ENCODE data around the gene MAP10.

The MAP10 gene

DNA sequence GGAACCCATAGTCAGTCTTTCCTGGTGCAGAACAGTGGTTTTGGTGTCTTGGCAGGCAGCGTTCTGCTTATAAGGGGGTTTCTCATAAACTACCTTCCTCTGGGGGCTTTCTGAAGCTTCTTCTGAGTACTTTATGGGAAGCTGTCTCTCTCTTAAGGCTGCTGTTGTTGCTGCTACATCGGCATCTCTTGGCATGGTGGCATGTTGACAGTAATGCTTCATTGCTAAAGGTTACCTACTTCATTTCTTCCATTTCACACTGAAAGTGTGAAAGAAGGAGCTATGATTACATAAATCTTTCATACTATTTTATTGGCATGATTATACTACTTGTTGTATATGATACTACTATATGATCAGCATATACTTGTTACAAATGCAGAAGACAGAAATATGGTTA is 6.3 kb upstream of the MAP10 start:
- DNase-seq: no peak

DNA sequence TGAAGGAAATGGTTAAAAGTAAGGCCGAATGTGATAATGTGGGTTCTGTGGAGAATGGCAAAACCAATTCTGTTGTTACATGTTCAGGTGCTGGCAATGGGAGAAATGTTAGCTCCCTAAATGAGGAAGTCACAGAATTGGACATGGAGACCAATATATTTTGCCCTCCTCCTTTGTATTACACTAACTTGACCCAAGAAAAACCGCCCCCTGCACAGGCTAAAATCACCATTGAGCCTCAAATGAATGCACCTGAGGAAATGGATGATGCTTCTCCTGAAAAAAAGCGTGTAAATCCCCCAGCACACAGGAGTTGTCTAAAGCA is 932 bp downstream of the MAP10 start:
- no peak for DNase-seq

DNA sequence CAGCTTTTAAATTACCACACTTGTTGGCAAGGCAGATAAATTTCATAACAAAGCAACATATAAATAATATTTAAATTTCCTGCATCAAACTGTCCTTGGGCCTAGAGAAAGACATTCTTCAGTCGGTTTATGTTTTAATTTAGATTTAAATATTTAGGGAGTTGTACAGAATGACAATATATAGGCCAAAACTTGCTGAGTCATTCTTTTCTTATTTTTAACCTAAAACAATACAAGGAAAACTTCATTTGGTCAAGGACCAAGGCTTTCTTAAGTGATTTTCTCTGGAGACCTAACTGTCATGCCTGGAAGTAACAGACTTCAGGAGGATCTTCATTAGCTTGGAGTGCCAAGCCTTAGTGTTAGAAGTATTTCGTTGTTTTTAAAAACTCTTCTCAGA is 5.6 kb downstream of the MAP10 start:
- no peak for DNase-seq

DNA sequence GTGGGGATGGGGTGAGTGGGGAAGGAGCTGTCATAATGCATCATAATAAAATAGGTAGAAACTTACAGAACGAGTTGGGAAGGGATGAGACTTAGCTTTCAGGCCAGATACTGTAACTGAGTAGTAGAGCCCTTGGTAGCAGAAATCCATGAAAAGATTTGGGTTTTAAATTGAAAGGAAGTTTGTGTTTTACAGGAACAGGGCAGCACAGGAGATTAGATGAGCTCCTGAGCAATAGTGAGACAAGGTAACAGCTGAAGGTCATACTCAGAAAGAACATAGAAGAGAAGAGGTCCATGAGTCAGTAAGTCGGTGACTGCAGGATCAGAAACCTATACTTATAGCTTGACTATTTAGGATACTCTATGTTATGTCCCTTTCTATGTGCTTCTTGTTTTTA is 7.3 kb downstream of the MAP10 start:
- no peak for DNase-seq

DNA sequence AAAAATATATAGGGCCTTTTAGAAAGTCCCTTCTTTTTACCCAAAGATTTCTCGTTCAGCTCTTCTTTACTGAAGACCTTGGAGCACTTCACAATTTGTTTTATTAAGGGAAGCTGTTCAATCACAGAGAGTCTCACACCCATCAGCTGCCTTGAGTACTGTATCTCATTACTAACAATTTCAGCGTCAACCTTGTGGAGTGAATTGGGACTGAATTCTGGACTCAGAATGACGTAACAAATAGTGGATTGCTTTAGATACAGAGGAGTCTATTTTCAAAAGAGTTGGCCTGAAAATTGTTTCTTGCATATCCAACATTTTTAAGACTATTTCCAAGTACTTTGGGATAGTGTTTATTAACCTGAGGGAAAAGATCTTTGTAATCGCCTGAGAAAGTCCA is 7.9 kb downstream of the MAP10 start:
- no peak for DNase-seq

DNA sequence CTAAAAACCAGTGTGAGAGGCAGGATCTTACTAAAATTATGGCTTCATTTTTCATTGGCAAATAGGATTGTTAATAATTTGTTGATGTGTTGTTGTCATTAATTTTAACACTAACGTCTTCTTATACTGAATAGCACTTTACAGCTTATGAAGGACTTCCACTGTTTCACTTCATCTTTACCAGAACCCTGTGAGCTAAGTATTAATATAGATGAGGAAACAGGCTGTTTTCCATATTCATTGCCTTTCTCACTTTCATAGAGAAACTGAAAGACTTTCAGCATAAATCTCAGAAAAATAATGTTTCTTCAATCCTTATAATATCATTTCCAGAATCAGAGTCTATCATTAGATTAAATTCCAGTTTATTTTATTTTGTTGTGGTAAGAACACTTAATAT is 8.5 kb downstream of the MAP10 start:
- no peak for DNase-seq

DNA sequence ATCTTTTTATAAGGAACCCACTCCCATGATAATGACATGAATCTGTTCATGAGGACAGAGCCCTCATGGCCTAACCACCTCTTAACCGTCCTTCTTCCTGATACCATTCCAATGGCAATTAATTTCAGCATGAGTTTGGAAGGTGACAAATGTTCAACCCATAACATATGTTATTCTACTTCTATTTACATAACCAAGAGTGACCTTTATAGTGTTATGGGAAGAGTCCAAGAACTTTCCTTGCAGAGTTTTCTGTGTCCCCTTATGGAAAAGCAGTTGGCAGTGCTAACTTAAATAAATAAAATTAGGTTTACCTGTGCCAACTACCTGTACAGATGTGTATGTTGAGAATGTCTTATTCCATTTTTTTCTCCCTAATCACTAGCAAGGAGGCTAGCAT is 11.1 kb downstream of the MAP10 start:
- DNase-seq: no peak

DNA sequence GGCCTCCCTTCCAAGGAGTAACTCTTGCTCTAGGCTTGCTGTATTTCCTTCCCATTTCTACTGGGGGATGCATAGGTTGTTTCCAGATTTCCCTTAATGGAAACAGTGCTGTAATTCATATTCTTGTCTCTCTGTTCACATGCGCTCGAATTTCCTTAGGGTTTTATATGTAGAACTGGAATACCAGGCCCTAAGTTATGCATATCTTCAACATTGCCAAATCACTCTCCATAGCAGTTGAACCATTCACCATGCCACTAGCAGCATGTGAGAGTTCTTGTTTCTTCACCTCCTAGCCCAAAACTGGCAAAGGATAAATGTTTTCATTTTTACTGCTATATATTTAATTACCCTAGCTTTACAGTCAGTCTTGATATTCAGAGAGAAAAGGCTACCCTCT is 12.8 kb downstream of the MAP10 start:
- DNase-seq: no peak

DNA sequence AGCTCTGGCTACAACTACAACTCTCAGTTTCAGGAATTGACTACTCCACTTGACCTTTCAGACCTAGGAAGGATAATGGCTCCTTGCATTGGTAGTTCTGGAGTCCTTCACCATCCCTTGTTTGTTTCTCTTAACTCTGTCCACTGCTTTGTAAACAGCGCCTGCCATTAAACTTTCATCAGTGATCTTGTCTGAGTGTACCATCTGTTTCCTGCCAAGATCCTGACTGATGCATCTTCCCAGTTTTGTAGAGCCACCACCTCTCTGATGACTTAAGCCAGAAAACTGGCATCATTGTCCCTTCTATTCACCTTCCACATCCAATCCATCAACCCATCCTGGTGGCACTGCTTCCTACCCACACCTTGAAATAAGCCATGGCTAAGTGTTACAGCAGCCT is 15.2 kb downstream of the MAP10 start:
- DNase-seq: no peak

DNA sequence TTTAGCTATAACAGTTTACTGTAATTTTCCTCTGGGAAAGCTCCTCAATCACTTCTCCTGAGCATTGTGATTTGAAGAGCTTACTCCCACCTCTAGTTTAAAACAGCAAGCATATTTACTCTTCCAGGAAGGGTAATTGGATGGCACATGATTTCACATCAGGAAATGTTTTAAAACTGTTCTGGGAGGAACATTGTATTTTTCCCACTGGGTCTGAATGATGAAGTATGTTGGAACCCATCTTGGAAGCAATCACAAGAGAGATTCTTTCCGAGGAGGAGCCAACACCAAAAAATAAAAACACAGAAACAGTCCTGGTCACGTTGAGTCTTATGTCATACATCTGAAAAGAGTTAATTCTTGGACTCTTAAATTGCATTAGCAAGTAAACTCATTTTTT is 17.3 kb downstream of the MAP10 start:
- no peak for DNase-seq

DNA sequence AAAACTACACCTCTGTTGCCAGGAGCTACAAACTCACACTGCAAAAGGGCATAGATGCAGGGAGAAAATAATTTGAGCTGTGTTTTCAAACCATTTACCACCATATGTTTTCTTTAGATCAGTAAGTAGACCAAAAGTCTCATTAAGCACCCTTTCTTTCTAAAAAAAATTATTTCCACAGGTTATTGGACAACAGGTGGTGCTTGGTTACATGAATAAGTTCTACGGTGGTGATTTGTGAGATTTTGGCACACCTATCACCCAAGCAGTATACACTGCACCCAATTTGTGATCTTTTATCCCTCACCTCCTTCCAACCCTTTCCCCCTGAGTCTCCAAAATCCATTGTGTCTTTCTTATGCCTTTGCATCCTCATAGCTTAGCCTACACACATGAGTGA is 21.1 kb downstream of the MAP10 start:
- DNase-seq: no peak

DNA sequence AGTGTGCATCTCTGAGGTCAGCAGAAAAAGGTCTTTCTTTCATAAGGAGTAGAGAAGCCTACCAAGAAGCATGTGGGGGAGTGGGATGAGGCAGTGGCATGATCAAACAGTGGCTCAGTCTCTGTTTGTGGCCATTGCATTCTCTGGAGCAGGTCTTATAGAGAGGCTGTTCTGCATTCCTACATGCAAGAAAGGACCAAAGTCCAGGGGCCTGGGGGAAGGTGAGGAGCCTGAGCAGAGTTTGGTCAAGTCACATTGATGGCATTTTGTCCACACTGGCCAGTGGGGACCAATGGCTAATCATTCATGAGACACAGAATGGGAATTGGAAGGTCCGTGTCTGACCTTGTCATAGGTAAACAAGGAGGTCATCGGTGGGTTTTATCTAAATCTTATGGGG is 25.4 kb downstream of the MAP10 start:
- DNase-seq: no peak

DNA sequence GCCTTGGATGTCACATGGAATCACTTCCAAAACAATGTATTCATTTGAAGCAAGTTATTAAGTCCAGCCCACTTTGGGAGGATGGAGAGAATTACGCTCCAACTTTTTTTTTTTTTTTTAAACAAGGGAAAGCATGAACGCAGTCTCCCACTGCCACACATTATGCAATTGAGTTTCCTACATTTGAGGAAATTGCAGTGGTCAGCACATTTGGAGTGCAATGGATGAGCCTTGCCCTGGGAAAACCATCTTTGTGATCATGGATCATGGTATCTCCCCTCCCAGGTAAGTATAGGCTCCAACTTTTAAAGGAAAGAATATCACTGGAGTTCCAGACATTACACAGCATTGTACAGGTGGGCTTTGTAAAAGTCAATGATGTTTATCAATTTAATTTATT is 26.7 kb downstream of the MAP10 start:
- DNase-seq: no peak

DNA sequence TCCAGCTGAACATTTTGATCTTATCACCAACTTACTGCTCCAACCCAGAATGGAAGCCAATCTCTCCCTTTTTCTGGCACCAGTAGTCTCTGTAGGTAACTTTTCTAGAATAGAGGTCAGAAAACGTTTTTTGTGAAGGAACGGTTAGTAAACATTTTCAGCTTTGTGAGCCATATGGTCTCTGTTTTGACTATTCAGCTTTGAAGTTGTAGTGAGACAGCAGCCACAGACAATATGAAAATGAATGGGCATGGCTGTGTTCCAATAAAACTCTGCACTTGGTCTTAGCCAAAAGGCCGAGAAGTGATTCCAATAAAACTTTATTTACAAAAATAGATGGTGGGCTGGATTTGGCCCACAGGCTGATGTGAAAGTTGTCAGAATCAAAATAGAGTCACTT is 28.9 kb downstream of the MAP10 start:
- DNase-seq: no peak

DNA sequence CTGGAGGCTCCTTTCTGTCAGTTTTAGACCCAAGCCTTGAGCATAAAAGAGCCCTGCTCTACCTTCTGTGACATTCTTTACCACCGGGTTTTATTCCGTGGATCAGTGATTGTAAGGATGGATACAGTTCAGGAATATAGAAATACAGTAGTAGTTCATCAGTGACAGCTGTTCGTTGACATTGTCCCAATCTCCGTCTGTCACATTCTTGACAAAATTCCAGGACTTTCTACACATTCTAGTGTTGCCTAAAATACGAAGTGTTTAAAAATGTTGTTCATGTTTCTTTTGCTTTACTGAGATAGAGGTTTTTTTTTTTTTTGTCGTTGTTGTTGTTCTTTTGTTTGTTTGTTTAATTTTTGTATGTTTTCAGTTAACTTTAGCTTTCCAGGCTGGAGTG is 29.9 kb downstream of the MAP10 start:
- no peak for DNase-seq

DNA sequence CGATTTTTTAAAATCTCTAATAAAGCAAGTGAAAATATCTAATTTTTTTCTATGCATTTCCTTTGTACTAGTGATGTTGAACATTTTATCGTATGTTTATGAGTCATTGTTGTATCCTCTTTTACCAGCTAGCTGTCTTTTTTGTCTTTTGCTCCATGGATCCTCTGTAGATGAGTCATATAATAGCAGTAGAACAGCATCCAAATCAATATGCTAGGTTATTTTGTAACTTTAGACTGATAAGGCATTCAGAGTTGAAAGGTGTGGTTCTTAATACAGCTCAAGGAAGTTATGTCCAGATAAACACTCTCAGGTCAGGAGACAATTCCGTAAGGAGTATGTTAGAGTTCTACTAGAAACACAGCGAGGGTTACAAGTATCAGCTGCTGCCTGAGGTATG is 31.9 kb downstream of the MAP10 start:
- no peak for DNase-seq

DNA sequence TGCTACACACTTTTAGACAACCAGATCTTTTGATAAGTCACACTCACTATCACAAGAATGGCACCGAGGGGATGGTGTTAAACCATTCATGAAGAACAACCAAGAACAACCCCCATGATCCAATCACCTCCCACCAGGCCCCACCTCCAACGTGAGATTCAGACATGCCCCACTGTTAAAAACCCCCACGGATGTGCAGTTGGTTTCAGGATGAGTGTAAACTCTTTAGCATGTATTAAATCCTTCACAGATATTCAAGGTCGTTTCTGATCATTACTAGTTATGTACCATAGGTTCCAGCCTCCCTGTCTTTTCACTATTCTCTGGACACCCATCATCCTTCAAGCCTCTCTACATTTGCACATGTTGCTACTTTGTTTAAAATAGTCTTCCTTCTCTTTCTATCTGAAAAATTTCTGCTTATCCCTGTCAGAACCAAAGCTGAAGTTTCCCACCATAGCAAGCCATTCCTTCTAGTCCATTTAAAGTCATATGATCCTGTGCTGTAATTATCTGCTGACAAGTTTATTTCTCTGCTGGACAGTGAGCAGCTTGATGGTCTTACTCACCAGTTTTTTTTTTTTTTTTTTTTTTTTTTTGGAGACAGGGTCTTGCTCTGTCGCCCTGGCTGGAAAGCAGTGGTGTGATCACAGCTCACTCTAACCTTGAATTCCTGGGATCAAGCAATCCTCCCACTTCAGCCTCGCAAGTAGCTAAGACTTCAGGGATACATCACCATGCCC is 36.8 kb downstream of the MAP10 start:
- no peak for DNase-seq

DNA sequence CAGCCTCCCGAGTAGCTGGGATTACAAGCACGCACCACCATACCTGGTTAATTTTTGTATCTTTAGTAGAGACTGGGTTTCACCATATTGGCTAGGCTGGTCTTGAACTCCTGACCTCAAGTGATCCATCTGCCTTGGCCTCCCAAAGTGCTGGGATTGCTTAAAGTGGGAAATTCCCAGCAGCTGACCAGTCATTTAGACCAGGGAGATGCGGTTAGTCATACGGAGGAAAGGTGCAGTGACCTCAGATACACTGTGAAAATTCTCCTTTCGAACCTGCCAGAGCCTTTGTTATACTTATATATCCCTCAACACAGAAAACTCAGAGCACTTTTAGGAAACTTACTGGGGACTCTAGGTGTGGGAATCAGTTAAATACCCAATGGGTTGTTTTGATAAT is 39.6 kb downstream of the MAP10 start:
- DNase-seq: no peak

DNA sequence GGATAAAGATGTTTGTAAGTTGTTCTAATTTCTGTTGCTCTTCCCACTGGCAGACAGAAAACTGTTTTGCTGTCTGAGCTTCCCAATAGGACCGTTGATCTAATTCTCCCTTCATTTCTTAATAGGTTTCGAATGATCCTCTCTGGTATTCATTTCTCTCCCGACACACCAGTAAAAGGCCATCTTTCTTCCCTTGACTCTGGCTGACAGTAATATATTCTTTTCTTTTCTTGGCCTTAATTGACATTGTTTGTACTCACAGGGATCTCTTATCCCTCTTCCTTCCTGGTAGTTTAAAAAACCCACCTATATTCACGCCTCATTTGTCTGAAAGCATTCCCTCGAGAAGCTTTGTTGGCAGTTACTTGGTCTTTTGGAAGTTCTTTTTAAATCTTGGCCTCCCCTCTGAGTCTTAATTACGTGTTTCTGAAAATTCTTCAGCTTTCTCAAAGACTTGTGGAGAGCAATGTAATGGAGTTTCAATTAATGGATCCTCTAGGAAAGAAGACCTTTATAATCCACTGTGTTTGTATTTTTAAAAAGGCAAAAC is 40.3 kb downstream of the MAP10 start:
- no peak for DNase-seq

DNA sequence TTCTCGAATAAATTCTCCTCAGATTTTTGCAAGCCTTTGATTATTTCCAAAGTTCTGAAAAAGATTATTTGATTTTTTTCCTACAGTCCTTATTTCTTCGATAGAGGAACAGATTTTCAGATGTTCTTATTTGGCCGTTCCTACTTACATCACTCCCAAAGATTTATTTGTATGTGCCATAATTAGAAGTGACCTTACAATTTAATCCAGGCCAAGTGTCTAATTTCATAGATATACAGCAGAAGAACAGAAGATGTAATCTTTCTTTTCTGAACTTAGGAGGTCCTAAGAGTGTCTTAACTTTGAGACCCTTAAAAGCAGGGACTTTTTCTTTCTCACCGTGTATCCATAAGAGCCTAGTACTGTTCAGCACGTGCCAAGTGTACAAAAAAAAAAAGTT is 46.3 kb downstream of the MAP10 start:
- no peak for DNase-seq

DNA sequence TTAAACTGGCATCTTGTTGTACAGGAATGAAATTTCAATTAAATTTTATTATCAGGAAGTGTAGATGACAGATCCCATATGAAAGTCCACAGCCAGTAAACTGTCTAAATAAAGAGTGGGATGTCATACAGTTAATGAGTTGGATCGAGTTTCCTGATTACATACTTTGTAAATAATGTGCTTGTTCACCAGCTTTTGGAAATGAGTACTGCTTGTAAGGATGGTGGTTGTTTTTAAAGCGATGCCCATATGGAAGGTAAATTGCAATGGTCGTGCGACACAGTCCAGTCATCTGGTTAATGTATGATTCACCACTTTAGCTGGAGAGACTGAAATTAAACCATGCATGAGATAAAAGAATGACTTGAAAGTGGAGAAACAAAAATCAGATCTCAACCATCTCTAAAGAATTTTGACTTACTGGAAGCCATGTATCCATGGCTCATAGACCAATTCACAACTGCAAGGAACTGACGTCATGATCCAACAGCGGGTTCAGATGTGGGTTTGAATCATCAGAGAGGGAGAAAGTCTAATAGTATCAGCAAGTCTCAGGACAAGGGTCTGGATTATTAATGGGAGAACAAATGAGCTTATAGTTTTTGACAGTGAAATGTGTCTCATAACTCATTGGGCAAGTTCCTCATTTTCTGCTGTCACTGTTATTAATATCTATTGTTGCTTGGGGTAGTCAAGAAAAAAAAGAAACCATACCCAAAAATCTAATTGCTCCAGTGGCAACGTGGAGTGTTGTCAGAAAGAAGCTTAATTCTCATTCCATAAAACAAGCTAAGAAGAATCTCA is 49.0 kb downstream of the MAP10 start:
- no peak for DNase-seq

DNA sequence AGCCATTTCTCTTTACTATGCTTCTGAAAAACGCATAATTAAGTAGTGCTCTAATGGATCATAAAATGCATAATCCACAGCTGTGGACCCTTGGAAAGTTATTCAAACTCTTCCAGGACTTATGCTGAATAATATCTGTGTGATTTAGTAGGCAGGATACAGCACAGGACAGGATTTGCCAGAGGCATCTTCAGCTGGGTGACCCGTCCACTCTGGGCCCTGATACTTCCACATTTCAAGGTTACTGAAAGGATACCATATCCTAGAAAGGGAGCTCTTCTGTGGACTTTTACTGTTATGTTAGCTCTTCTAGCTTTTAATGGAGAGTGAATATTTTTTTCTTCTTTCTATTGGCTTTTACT is 49.6 kb downstream of the MAP10 start:
- DNase-seq: no peak

DNA sequence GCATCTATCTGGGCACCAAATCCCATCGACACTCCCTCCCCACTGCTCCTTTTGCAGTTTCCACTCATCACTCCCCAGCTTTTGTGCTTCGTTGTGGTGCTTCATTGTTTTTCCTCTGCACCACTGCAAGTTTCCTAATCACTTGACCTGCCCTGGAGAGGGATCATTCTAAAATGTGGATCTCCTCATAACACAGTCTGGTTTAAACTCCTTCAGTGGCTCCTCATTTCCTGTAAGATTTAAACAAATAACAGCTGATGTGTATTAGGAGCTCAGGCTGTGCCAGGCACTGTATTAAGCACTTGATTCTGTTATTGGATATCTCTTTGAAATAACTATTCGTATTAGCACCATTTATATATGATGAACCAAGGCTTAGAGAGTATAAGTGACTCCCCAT is 51.3 kb downstream of the MAP10 start:
- DNase-seq: no peak

Data from CD4-positive, alpha-beta T cell treated with Interferon alpha-2 for 1 hour (primary cell).